Measurements from ENCODE around the gene TMEM120B.

DNA sequence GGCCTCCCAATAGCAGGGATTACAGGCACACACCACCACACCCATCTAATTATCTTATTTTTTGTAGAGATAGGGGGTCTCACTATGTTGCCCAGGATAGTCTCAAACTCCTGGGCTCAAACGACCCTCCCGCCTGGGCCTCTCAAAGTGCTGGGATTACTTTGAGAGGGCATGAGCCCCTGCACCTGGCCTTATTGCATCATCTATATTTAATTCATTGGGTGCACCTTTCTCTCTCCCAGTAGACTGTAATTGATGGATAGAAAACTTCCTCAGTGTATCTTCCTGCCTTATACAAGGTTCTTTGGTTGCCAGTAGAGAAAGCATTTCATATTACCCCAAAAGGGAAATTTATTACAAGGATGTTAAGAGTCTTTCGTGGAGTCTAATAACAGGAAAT lies 34.2 kb upstream of the TMEM120B start:
- TF ChIP-seq, protein P1, sequence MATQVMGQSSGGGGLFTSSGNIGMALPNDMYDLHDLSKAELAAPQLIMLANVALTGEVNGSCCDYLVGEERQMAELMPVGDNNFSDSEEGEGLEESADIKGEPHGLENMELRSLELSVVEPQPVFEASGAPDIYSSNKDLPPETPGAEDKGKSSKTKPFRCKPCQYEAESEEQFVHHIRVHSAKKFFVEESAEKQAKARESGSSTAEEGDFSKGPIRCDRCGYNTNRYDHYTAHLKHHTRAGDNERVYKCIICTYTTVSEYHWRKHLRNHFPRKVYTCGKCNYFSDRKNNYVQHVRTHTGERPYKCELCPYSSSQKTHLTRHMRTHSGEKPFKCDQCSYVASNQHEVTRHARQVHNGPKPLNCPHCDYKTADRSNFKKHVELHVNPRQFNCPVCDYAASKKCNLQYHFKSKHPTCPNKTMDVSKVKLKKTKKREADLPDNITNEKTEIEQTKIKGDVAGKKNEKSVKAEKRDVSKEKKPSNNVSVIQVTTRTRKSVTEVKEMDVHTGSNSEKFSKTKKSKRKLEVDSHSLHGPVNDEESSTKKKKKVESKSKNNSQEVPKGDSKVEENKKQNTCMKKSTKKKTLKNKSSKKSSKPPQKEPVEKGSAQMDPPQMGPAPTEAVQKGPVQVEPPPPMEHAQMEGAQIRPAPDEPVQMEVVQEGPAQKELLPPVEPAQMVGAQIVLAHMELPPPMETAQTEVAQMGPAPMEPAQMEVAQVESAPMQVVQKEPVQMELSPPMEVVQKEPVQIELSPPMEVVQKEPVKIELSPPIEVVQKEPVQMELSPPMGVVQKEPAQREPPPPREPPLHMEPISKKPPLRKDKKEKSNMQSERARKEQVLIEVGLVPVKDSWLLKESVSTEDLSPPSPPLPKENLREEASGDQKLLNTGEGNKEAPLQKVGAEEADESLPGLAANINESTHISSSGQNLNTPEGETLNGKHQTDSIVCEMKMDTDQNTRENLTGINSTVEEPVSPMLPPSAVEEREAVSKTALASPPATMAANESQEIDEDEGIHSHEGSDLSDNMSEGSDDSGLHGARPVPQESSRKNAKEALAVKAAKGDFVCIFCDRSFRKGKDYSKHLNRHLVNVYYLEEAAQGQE (IDR thresholded peaks at IDR 0.05; ENCODE audit: low read depth), result no peak
- TF ChIP-seq POLR2A (IDR thresholded peaks at IDR 0.05; ENCODE audit: borderline replicate concordance, extremely low read depth, insufficient read depth, insufficient read length) (no peak), JUND (IDR thresholded peaks at IDR 0.05) (no peak)

Measured in HCT116 (cell line).